IMR-90 (cell line): Measurements from ENCODE around the gene SPINK4. TPM values are rescaled to one million over a fixed set of nuclear protein-coding genes. Genes with fewer than 3 reads are reported as not detected.

Source experiments
- ATAC-seq: fragments of 200-7000 bp; cut with Tn5 transposase; 2 replicates; pipeline ENCODE4 v1.9.1; 2020; ENCODE audit warnings: low read depth, mild to moderate bottlenecking, moderate library complexity
- BruUV-seq: library from RNA; stranded (reverse); fragments of 400-500 nt; replicated peaks from 2 replicates; lab custom pipeline; 2021; lab: Mats Ljungman, UMichigan
- CTCF ChIA-PET: fragments of 300-600 bp; formaldehyde crosslinking; extraction: SDS; loops from one replicate; lab custom pipeline; 2021; ENCODE audit warnings: antibody characterized with exemption; lab: Yijun Ruan, JAX
- POLR2A ChIA-PET: fragments of 300-600 bp; sonication (Branson Sonifier 250); formaldehyde crosslinking; loops from one replicate; lab custom pipeline; 2022; ENCODE audit warnings: antibody characterized with exemption; ENCODE audit not compliant: unreplicated experiment; lab: Charles Lee
- DNase-seq: peaks from one replicate; pipeline ENCODE4 v3.0.0; 2013
- H2AFZ ChIP-seq: replicated peaks from 2 replicates; pipeline ENCODE3; 2013; ENCODE audit warnings: low read length, mild to moderate bottlenecking; ENCODE audit not compliant: poor library complexity
- H2AK5ac ChIP-seq: 2 replicates; pipeline ENCODE4 v1.6.1; 2013; ENCODE audit warnings: low read depth, low read length, inconsistent platforms
- H2AK9ac ChIP-seq: replicated peaks from 2 replicates; pipeline ENCODE3; 2013; ENCODE audit warnings: mild to moderate bottlenecking, low read depth, low read length, moderate library complexity; ENCODE audit not compliant: poor library complexity
- H2BK120ac ChIP-seq: 2 replicates; pipeline ENCODE4 v1.6.1; 2013; ENCODE audit warnings: low read depth, low read length, inconsistent platforms
- H2BK15ac ChIP-seq: 3 replicates; pipeline ENCODE4 v1.6.1; 2013; ENCODE audit warnings: low read depth, low read length, inconsistent platforms
- H2BK20ac ChIP-seq: 2 replicates; pipeline ENCODE4 v1.6.1; 2013; ENCODE audit warnings: low read depth, mild to moderate bottlenecking, inconsistent platforms, low read length, moderate library complexity
- H2BK5ac ChIP-seq: 2 replicates; pipeline ENCODE4 v1.6.1; 2013; ENCODE audit warnings: mild to moderate bottlenecking, low read depth, low read length, inconsistent platforms; ENCODE audit not compliant: poor library complexity, severe bottlenecking
- H3K14ac ChIP-seq: replicated peaks from 2 replicates; pipeline ENCODE4 v1.6.1; 2013; ENCODE audit warnings: low read depth, low read length, inconsistent platforms
- H3K18ac ChIP-seq: 2 replicates; pipeline ENCODE4 v1.6.1; 2013; ENCODE audit warnings: low read depth, low read length, control low read depth
- H3K23ac ChIP-seq: 2 replicates; pipeline ENCODE4 v1.6.1; 2013; ENCODE audit warnings: low read depth, low read length, inconsistent platforms
- H3K27ac ChIP-seq: 2 replicates; pipeline ENCODE4 v1.5.1; 2013; ENCODE audit warnings: mild to moderate bottlenecking, control low read depth, low read length; ENCODE audit not compliant: insufficient read depth
- H3K27me3 ChIP-seq: 2 replicates; pipeline ENCODE4 v1.6.1; 2013; ENCODE audit warnings: low read length; ENCODE audit not compliant: control insufficient read depth, insufficient read depth
- H3K36me3 ChIP-seq: 2 replicates; pipeline ENCODE4 v1.6.1; 2013; ENCODE audit warnings: low read length, mixed read lengths; ENCODE audit not compliant: control insufficient read depth, insufficient read depth
- H3K4ac ChIP-seq: 2 replicates; pipeline ENCODE4 v1.6.1; 2013; ENCODE audit warnings: low read depth, low read length, inconsistent platforms
- H3K4me1 ChIP-seq: 2 replicates; pipeline ENCODE4 v1.6.1; 2013; ENCODE audit warnings: low read length, mixed read lengths; ENCODE audit not compliant: control insufficient read depth, insufficient read depth
- H3K4me2 ChIP-seq: 2 replicates; pipeline ENCODE4 v1.6.1; 2013; ENCODE audit warnings: low read depth, mild to moderate bottlenecking, control low read depth, low read length, moderate library complexity
- H3K4me3 ChIP-seq: 2 replicates; pipeline ENCODE4 v1.5.1; 2013; ENCODE audit warnings: low read depth, mild to moderate bottlenecking, control low read depth, low read length, moderate library complexity; ENCODE audit not compliant: insufficient read depth
- H3K56ac ChIP-seq: 2 replicates; pipeline ENCODE4 v1.6.1; 2013; ENCODE audit warnings: low read length, inconsistent platforms; ENCODE audit not compliant: insufficient read depth; ENCODE audit errors: extremely low read depth
- H3K79me1 ChIP-seq, 2 experiments: 2 replicates each; pipeline ENCODE4 v1.6.1; 2013; ENCODE audit warnings: low read length in 2 of 2, inconsistent platforms in 1 of 2, low read depth in 1 of 2
- H3K9ac ChIP-seq: 2 replicates; pipeline ENCODE4 v1.6.1; 2013; ENCODE audit warnings: low read depth, low read length, control low read depth
- H3K9me1 ChIP-seq: 2 replicates; pipeline ENCODE4 v1.6.1; 2013; ENCODE audit warnings: low read length, inconsistent platforms; ENCODE audit not compliant: insufficient read depth
- H3K9me3 ChIP-seq: 2 replicates; pipeline ENCODE4 v1.6.1; 2013; ENCODE audit warnings: low read length; ENCODE audit not compliant: control insufficient read depth, insufficient read depth
- H4K20me1 ChIP-seq: 2 replicates; pipeline ENCODE4 v1.6.1; 2013; ENCODE audit warnings: low read length, inconsistent platforms; ENCODE audit not compliant: insufficient read depth
- H4K5ac ChIP-seq: 2 replicates; pipeline ENCODE4 v1.6.1; 2013; ENCODE audit warnings: mild to moderate bottlenecking, low read depth, low read length, control low read depth
- H4K8ac ChIP-seq, 2 experiments: 2 replicates each; pipeline ENCODE4 v1.6.1; 2013; ENCODE audit warnings: low read depth in 2 of 2, low read length in 2 of 2, control low read depth in 1 of 2, inconsistent platforms in 1 of 2
- H4K91ac ChIP-seq: 2 replicates; pipeline ENCODE4 v1.6.1; 2013; ENCODE audit warnings: low read depth, low read length, inconsistent platforms; ENCODE audit not compliant: insufficient read depth
- BHLHE40 ChIP-seq: fragments of 150-350 bp; IDR thresholded peaks from 2 replicates; pipeline ENCODE4 v1.6.1; 2016; ENCODE audit warnings: mild to moderate bottlenecking, low read depth, low read length
- CEBPB ChIP-seq: IDR thresholded peaks from 2 replicates; pipeline ENCODE4 v1.6.1; 2012; ENCODE audit warnings: low read depth, low read length, improper control_type of control experiment
- CHD1 ChIP-seq: IDR thresholded peaks from 2 replicates; pipeline ENCODE4 v1.6.1; 2012; ENCODE audit warnings: low read depth, low read length, improper control_type of control experiment
- CTCF ChIP-seq: conservative IDR thresholded peaks from 2 replicates; pipeline ENCODE4 v1.5.1; 2012; ENCODE audit warnings: mild to moderate bottlenecking, low read depth, low read length, improper control_type of control experiment
- FOS ChIP-seq: fragments of 150-350 bp; IDR thresholded peaks from 2 replicates; pipeline ENCODE4 v1.6.1; 2016; ENCODE audit warnings: low read depth, low read length
- MAFK ChIP-seq: IDR thresholded peaks from 2 replicates; pipeline ENCODE4 v1.6.1; 2012; ENCODE audit warnings: low read depth, low read length, improper control_type of control experiment
- MAZ ChIP-seq: IDR thresholded peaks from 2 replicates; pipeline ENCODE4 v1.6.1; 2012; ENCODE audit warnings: low read depth, mild to moderate bottlenecking, low read length, improper control_type of control experiment, moderate library complexity, borderline replicate concordance
- MXI1 ChIP-seq: IDR thresholded peaks from 2 replicates; pipeline ENCODE4 v1.6.1; 2012; ENCODE audit warnings: low read depth, mild to moderate bottlenecking, low read length, moderate library complexity, borderline replicate concordance
- NFE2L2 ChIP-seq: fragments of 150-350 bp; IDR thresholded peaks from 2 replicates; pipeline ENCODE4 v1.6.1; 2016; ENCODE audit warnings: low read depth, mild to moderate bottlenecking, low read length
- POLR2A ChIP-seq: IDR thresholded peaks from 2 replicates; pipeline ENCODE4 v1.6.1; 2012; ENCODE audit warnings: mild to moderate bottlenecking, low read depth, low read length
- RAD21 ChIP-seq: IDR thresholded peaks from 2 replicates; pipeline ENCODE4 v1.6.1; 2012; ENCODE audit warnings: low read length, improper control_type of control experiment
- RCOR1 ChIP-seq: IDR thresholded peaks from 2 replicates; pipeline ENCODE4 v1.6.1; 2012; ENCODE audit warnings: mild to moderate bottlenecking, low read length, improper control_type of control experiment; ENCODE audit not compliant: insufficient replicate concordance
- RFX5 ChIP-seq: IDR thresholded peaks from 2 replicates; pipeline ENCODE4 v1.8.0; 2012; ENCODE audit warnings: low read depth, mild to moderate bottlenecking, low read length, moderate library complexity
- SMC3 ChIP-seq: fragments of 150-350 bp; IDR thresholded peaks from 2 replicates; pipeline ENCODE4 v1.6.1; 2016; ENCODE audit warnings: low read depth, mild to moderate bottlenecking, antibody characterized with exemption, low read length, moderate library complexity
- USF2 ChIP-seq: fragments of 150-350 bp; IDR thresholded peaks from 2 replicates; pipeline ENCODE4 v1.6.1; 2017; ENCODE audit warnings: mild to moderate bottlenecking, antibody characterized with exemption, low read length, low read depth
- WGBS, 2 experiments: methylation state at CpG; one replicate each; pipeline versions ENCODE4 v1.1.5 to v1.1.7; 2013; ENCODE audit warnings: missing lambda C conversion rate in 2 of 2; ENCODE audit not compliant: insufficient read length in 1 of 2; ENCODE audit errors: extremely low coverage in 2 of 2; 5-methylcytosine and 5-hydroxymethylcytosine counted together
- dilution Hi-C: fragments of 300-500 bp; cut with HindIII; formaldehyde crosslinking; loops from one replicate; pipeline ENCODE4 v1.14.3; 2018; ENCODE audit warnings: low sequenced_read_pairs; ENCODE audit not compliant: unreplicated experiment
- in situ Hi-C: fragments of 300-500 bp; cut with MboI; formaldehyde crosslinking; loops from 3 replicates; pipeline ENCODE4 v1.14.3; 2019; ENCODE audit warnings: low sequenced_read_pairs, inconsistent platforms, mixed read lengths
- intact Hi-C: fragments of 100-400 bp; cut with micrococcal nuclease; formaldehyde crosslinking; loops from 2 replicates; pipeline ENCODE4 v1.10.0; 2022
- polyA plus RNA-seq, 3 experiments: library from polyadenylated mRNA; depleted of rRNA; stranded (reverse); fragments of >200 nt; gene quantifications; 2 replicates each; pipeline ENCODE4 v1.2.3, GENCODE V29; 2012; ENCODE audit warnings: low replicate concordance in 1 of 3
- total RNA-seq: library from RNA; depleted of rRNA; stranded (reverse); fragments of >200 nt; gene quantifications from 2 replicates; pipeline ENCODE4 v1.2.3, GENCODE V29; 2012

The SPINK4 gene
- total and polyA plus RNA-seq, 2 of the 4 experiments (the other 2 are of a cell fraction) = not detected

GRCh38 chr9:33290247-33291030 lies 50.5 kb downstream of the SPINK4 start, which contains the start of gene NFX1:
NFX1 (plus strand) TSS chr9:33290516; CDS start chr9:33290573, 57 bp downstream.
- peak within 1 kb of the TSS; percentile 100 for H3K14ac ChIP-seq
- no TSS peak for BruUV-seq
- ATAC-seq (peak; percentile 91), DNase-seq (peak; percentile 99)
- intact Hi-C loops = loop anchor here (10.0 kb wide), 1 partner anchor 64 kb away; no protein-coding TSS in a partner anchor
- peak within 1 kb of the TSS; percentile 96 for H2BK120ac ChIP-seq
- H3K9me3 ChIP-seq = no peaks in the 10 kb centered on the region
- H2AK5ac ChIP-seq = peak within 1 kb of the TSS; percentile 91
- dilution Hi-C loops = loop anchor here (25.0 kb wide), 1 partner anchor 172 kb away; the partner anchor contains the start of gene NOL6
- peaks cover 25 to 50% of the 10 kb centered on the region in 2 experiments for H3K79me1 ChIP-seq
- H3K56ac ChIP-seq = peak within 1 kb of the TSS; percentile 99
- peak within 1 kb of the TSS; percentile 95 for H4K91ac ChIP-seq
- H3K18ac ChIP-seq = peak within 1 kb of the TSS; percentile 97
- H3K4me1 ChIP-seq = peaks cover 4% of the 10 kb centered on the region; the same call in 1 of the 2 replicates
- peak within 1 kb of the TSS; percentile 66 for H2BK20ac ChIP-seq
- H3K4me2 ChIP-seq = peak within 1 kb of the TSS; percentile 79
- H2AK9ac ChIP-seq = peak within 1 kb of the TSS; percentile 98
- CTCF ChIA-PET = interaction anchor here (0.6 to 0.8 kb wide), 6 partner anchors 38 to 989 kb away, joined by 3 to 8 read pairs (median 4); no protein-coding TSS in a partner anchor
- peak within 1 kb of the TSS; percentile 75 to 100 for H4K8ac ChIP-seq
- no peaks in the 10 kb centered on the region for H3K9me1 ChIP-seq
- H3K27ac ChIP-seq = peak within 1 kb of the TSS; percentile 99
- peak within 1 kb of the TSS; percentile 99 for H3K4ac ChIP-seq
- H2BK15ac ChIP-seq = peak within 1 kb of the TSS; percentile 87
- H4K5ac ChIP-seq = peak within 1 kb of the TSS; percentile 97
- POLR2A ChIA-PET = interaction anchor here (0.5 to 0.8 kb wide), 3 partner anchors 25 to 186 kb away, joined by 3 to 21 read pairs (median 3); no protein-coding TSS in a partner anchor
- H3K36me3 ChIP-seq = peaks cover 11% of the 10 kb centered on the region
- in situ Hi-C loops = loop anchor here (5.0 kb wide), 1 partner anchor 177 kb away; no protein-coding TSS in a partner anchor
- peak within 1 kb of the TSS; percentile 92 for H2AFZ ChIP-seq
- 0% methylated on average over 37 of the region's 63 CpGs; no CpG with 5 or more reads in 1 of the 2 experiments for WGBS, 2 experiments
- peak within 1 kb of the TSS; percentile 99 for H2BK5ac ChIP-seq
- no peaks in the 10 kb centered on the region for H4K20me1 ChIP-seq
- peak within 1 kb of the TSS; percentile 96 for H3K9ac ChIP-seq
- H3K4me3 ChIP-seq = peak within 1 kb of the TSS; percentile 68
- H3K27me3 ChIP-seq = no peaks in the 10 kb centered on the region
- peak within 1 kb of the TSS; percentile 99 for H3K23ac ChIP-seq
- TF ChIP-seq POLR2A (peak; percentile 98), MXI1 (peak; percentile 80; the same call in 1 of the 2 replicates), CHD1 (peak; percentile 98), MAFK (0 out of 2 replicates have a peak, but pooled peaks have one; percentile 8), RCOR1 (no peak), CTCF (no peak), USF2 (peak; percentile 98), MAZ (peak; percentile 98), FOS (peak; percentile 53), SMC3 (no peak), RFX5 (no peak), RAD21 (no peak), NFE2L2 (no peak; the same call in 1 of the 2 replicates), CEBPB (peak; percentile 100), BHLHE40 (peak; percentile 97)
